Fibroblast of the aortic adventitia (primary cell): ENCODE measurements around the gene C1QL3. TPM values are rescaled to one million over a fixed set of nuclear protein-coding genes. Genes with fewer than 3 reads are reported as not detected.
A peak's percentile ranks its signal among the peaks of the same experiment; 100 is the strongest.

Source experiments
- DNase-seq: peaks from one replicate; pipeline ENCODE4 v3.0.0-alpha.2; 2010; ENCODE audit warnings: low read depth
- H3K4me3 ChIP-seq: 2 replicates; pipeline ENCODE4 v1.5.1; 2011; ENCODE audit warnings: low read depth, mild to moderate bottlenecking, control low read depth, low read length, moderate library complexity
- CTCF ChIP-seq: IDR thresholded peaks from 2 replicates; pipeline ENCODE4 v1.5.1; 2011; ENCODE audit warnings: mild to moderate bottlenecking, low read length, control low read depth, inconsistent platforms; ENCODE audit not compliant: insufficient read depth
- total RNA-seq: library from RNA; depleted of rRNA; stranded (reverse); fragments of >200 nt; gene quantifications from 2 replicates; pipeline ENCODE4 v1.2.3, GENCODE V29; 2012; ENCODE audit warnings: low replicate concordance

The C1QL3 gene
- total RNA-seq, 1 donor = 0.09 TPM

DNA sequence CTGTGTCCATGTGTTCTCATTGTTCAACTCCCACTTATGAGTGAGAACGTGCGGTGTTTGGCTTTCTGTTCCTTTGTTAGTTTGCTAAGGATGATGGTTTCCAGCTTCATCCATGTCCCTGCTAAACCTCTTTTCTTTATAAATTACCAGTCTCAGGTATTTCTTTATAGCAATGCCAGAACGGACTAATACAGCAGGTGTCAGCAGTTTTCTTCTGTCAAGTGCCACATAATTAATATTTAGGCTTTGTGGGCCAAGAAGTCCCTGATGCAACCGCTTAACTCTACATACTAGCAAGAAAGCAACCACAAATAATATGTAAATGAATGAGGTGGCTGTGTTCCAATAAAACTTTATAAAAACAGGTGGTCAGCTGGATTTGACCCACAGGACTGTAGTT is 26.3 kb upstream of the C1QL3 start:
- no peak for DNase-seq
- no peak overlapping the region for H3K4me3 ChIP-seq
- no peak for TF ChIP-seq CTCF

DNA sequence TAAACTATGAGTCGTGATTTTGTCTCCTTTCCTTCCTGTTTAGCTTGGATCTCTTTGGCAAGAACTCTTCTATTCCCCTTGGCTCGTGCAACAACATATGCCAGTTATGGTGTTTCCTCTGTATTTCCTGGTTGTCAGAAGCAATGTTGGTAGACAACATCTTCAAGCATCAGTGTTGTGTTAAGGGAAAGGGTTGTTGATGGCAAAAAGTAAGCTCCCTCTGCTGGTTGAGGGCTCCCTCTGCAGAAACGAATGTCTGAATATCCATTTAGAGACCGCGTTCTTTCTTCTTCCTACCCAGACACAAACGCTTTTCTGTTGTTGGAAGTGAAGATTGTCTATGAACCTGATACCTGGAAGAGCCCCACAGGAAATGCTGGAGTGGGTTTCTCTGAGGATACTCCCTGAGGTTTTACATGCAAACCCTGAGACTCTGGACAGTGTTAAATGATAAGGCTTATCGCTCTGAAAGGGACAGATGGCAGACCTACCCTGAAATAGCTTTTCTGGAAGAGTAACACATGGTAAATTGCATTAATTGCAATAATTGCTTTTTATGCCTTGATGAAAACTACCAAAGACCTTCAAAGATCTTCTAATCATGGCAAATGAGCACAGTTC is 23.5 kb upstream of the C1QL3 start:
- DNase-seq = peak; percentile 56
- peak; percentile 84 for TF ChIP-seq CTCF
- H3K4me3 ChIP-seq = no peak overlapping the region

- no peak for TF ChIP-seq CTCF
- H3K4me3 ChIP-seq = no peak overlapping the region
- no peak for DNase-seq
These were observed 22.9 kb upstream of the C1QL3 start for GRCh38 chr10:16544591-16544990.

DNA sequence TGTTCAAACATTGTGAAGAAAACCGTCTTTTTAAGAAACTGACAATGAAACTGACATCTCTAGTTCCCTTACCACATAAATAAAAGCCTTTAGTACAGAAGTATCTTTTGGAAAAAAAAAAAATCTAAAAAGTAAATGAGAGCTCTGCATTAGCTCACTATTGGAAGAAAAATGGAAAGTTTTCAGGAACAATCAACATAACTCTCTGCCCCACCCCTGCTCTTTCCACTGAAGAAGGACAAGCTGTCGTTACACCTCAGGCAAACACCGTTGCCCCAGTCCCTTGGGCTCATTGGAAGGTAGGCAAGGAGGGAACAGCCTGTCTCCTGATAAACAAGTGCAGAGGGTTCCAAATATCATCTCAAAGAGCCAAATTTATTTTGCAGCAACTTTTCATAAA is 22.4 kb upstream of the C1QL3 start:
- no peak for TF ChIP-seq CTCF
- no peak overlapping the region for H3K4me3 ChIP-seq
- DNase-seq = no peak

- no peak for DNase-seq
- no peak overlapping the region for H3K4me3 ChIP-seq
- no peak for TF ChIP-seq CTCF
These were observed 14.5 kb upstream of the C1QL3 start for GRCh38 chr10:16536155-16536554.

GRCh38 chr10:16529853-16530252 is 8.2 kb upstream of the C1QL3 start:
- no peak for TF ChIP-seq CTCF
- no peak for DNase-seq
- H3K4me3 ChIP-seq = no peak overlapping the region

DNA sequence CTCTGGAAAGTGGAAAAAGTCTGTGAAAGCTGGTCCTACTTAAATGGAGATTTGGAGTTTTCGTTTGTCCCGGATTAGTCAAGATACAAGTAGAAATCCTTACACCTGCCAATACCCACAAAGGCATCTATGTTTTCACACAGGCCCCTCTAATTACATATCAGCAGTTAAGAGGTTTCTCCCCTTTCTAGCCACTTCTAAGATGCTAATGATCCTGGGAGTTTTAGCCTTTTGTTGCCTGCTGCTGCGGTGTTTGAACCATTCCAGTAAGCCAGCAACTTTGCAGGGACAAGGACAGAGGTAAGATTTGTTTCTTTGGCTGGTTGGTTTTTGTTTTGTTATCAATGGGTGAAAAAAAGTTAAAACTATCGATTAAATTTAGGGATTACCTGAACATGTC is 5.8 kb upstream of the C1QL3 start:
- H3K4me3 ChIP-seq = no peak overlapping the region
- no peak for TF ChIP-seq CTCF
- DNase-seq = no peak
